ENCODE measurements around the gene AKAP13.
"Not testable (repeated sequence)": the region's sequence is repeated elsewhere in the genome, so short reads cannot be mapped to it uniquely, and the experiment has no call there.

Gene AKAP13, protein sequence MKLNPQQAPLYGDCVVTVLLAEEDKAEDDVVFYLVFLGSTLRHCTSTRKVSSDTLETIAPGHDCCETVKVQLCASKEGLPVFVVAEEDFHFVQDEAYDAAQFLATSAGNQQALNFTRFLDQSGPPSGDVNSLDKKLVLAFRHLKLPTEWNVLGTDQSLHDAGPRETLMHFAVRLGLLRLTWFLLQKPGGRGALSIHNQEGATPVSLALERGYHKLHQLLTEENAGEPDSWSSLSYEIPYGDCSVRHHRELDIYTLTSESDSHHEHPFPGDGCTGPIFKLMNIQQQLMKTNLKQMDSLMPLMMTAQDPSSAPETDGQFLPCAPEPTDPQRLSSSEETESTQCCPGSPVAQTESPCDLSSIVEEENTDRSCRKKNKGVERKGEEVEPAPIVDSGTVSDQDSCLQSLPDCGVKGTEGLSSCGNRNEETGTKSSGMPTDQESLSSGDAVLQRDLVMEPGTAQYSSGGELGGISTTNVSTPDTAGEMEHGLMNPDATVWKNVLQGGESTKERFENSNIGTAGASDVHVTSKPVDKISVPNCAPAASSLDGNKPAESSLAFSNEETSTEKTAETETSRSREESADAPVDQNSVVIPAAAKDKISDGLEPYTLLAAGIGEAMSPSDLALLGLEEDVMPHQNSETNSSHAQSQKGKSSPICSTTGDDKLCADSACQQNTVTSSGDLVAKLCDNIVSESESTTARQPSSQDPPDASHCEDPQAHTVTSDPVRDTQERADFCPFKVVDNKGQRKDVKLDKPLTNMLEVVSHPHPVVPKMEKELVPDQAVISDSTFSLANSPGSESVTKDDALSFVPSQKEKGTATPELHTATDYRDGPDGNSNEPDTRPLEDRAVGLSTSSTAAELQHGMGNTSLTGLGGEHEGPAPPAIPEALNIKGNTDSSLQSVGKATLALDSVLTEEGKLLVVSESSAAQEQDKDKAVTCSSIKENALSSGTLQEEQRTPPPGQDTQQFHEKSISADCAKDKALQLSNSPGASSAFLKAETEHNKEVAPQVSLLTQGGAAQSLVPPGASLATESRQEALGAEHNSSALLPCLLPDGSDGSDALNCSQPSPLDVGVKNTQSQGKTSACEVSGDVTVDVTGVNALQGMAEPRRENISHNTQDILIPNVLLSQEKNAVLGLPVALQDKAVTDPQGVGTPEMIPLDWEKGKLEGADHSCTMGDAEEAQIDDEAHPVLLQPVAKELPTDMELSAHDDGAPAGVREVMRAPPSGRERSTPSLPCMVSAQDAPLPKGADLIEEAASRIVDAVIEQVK (N-terminal part only)

DNA sequence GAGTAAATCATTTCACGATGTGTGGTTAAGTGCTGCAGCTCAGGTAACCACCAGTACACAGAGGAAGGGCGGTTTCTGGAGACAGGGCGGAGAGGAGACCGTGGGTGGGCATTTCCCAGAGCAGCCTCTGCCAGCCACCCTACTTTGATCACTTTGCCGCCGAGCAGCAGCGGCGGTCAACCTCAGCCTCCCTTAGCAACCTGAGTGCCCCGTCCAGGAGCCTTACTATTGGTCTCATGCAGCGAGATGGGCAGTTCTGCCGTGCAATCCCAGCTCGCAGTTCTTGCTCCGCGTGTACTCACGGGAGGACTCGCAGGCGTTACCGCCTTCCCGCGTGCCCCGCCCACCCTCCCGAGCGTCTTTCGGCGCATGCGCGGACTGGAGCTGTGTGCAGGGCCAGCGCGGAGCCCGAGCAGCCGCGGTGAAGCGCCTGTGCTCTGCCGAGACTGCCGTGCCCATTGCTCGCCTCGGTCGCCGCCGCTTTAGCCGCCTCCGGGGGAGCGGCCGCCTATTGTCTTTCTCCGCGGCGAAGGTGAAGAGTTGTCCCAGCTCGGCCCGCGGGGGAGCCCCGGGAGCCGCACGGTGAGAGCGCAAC is at the start of gene AKAP13:
TSS of gene AKAP13 (plus strand) at position 387 of the 595 bp plus-strand sequence. CDS start 105,118 bp downstream, outside the sequence.
- peak; percentile 99 for DNase-seq

DNA sequence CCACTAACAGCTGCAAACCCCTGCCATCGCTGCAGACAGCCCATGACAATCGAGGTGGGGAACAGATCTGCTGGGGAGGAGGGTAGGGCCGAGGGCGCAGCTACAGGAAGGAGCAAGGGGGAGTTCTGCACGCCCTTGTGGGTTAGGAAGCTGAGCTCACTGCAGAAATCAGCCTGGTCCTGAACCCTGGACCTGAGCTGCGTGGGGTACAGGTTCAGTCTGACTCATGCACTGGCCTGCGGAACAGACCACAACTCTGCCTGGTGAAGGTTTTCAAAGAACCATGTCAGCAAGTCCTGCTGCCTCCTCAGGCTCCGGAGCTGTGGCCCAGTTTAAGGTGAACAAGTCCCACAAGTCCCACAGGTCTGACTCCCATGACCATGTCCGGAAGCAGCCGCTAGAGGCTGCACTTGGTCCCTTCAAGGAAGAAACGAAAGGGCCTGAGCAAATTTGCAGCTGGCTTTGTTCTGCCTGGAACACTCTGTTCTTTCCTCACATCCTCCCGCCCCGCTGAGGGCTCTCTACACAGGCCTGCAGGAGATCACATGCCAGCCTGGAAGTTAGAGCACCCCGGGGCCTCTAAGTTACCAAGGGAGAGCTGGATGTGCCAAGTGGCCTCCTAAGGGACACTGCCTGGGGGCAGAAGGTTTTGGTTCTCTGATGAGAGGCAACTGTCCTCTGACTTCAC is 49.4 kb upstream of the AKAP13 start:
- DNase-seq, result peak; percentile 94

DNA sequence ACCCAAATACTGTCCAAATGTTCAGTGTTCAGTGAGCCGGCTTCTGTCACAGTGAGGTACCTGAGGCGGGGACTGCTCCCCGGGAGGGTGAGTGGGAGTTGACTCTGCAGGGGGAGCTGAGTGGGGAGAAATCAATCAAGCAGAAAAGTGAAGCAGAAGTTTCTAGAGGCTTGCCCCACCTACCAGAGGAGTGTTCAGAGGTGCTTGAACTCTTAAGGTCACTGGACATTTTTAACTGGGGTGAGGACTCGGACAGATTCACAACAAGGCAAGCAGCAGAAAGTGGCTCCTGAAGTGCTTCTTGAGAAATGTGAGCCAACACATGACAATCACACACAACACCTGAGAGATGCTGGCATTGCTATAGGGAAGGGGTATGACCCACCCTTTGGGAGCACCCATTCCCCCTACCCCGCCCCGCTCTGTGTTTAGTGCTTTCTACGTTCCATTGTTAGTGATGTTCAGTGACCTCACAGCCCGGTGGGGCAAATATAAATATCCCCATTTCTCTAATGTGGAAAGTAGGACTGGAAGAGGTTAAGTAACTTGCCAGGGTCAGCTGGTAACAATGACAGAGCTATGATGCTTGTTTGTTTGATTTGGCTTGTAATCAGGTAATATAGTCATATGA is 48.6 kb upstream of the AKAP13 start:
- DNase-seq, result no peak

DNA sequence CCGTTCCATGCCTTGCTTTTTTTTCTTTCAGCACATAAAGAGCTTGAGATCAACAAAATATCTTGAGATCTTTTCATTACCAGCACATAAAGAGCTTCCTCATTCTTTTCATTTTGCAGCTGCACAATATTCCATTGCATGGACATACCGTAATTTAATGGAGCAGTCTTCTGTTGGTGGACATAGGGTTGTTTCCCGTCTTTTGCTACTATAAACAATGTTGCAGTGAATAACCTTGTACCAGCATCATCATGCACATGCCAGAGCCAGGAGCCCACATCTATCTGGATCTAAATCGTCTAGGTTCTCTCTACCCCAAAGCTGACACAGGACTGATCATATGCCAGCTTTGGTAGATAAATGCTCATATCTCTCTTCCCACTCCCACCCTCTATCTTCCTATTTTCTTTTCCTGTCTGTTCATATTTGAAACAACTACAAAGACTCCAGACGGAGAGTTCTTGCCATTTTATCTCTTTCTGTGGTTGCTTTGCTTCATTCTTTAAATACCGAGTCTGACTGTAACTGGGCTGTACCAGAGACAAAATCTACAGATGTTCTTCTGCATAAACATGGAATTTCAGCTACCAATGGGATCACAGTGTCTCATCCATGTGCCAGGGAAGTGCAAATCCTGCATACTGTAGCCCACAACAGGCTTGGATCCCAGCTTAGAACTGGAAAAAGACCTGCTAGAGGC is 47.1 kb upstream of the AKAP13 start:
- DNase-seq, result peak; percentile 75

DNA sequence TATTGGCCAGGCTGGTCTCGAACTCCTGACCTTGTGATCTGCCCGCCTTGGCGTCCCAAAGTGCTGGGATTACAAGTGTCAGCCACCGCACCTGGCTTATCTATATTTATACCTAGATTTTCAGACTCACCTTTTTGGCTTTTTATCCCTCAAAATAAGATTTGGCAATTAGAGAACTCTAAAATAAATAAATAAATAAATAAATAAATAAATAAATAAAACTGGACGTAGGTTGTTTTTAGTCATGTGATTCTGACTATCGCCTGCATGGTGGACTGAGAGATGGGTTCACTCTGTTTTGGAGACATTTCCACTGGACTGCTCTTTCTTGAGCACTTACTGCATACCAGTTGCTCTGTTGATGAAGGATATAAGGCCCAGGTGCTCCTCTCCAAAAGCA is 46.2 kb upstream of the AKAP13 start:
- no peak for DNase-seq

DNA sequence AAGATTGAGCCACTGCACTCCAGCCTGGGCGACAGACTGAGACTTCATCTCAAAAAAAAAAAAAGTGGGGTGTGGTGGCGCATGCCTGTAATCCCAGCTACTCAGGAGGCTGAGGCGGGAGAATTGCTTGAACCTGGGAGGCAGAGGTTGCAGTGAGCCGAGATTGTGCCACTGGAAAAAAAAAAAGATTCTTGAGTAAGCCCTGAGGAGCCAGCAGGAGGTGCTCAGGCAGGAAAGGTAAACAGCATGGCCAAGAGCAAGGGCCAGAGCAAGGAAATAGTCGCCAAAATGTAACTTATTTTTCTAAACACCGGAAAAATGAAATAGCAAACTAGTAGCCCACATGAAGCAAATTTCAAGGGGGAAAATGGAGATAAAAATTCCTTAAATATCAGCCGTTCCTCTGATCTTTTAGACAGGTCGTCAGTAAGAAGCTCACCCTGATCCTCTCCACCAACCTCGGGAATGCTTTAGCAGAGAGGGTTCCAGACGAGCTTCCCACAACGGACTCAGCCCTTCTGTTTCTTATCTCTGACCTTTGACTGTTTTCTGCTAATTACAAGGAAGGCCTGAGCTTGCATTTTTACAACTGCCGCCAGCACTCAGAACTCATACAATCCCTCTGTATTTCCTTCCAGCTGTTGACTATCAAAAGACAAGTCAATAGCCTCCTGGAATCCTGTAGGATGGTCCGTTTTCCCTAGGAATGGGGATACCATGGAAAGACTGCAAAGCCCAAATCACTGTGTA is 45.0 kb upstream of the AKAP13 start:
- no peak for DNase-seq

DNA sequence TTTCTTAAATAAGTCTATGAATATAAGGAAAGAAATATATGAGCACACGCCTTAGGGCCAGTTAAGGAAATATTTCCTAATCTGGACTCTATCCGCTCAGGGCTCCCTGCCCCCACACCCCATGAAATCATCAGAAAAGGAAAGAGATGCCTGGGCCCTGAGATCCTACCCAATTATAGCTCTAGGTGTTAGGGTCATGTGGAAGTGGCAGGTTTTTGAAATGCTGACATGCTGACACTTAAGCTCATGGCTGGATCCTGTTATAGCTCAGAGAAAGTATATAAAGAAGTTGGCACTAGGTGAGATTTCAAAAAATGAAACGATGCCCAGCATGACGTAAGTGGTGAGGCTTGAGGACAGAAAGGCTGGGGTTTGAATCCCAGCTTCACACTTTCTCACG is 43.5 kb upstream of the AKAP13 start:
- no peak for DNase-seq

DNA sequence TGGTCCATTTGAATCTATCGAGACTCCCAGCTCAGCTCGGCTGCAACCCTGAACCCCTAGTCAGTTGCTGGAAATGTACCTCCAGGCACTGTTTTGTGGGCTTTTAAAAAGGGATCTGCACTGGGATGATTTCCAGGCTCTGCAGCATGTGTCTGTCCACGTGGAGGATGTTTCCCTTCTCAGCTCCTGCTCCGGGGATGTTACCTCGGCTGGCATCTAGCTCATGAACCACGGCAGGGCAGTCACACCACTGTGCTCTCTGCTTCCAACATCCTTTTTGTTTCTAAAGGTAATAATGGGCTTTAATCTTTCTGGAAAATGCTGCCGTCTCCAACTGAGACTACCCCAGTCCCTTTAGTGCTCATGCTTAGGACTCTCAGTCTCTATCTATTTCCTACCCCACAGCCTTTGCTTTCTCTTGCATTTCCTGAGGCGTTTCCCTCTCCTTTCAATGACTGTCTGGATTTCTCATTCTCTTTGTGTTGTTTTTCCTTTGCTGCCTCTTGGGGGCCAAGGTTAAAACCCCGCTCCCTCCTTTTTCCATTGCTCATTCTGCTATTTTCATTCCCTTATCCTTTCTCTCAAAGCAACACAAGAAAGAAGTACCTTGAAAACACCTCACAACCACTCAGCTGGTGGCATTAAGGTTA is 42.9 kb upstream of the AKAP13 start:
- no peak for DNase-seq

DNA sequence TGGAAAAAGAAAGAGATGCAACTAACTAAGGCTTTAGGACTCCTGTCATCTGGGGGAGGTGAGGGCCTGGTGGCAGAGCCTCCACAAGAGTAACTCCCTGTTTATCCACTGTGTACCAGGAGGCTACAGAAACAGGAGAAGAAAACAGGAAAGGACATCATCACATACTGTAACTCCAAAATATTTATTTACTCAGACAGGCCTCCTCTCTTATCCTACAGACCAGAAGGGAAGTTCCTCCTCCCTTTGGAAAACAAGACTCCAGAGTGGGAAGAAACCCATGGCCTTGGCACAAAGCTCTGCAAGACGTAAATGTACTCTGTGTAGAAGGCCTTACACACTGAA is 40.1 kb upstream of the AKAP13 start:
- no peak for DNase-seq

DNA sequence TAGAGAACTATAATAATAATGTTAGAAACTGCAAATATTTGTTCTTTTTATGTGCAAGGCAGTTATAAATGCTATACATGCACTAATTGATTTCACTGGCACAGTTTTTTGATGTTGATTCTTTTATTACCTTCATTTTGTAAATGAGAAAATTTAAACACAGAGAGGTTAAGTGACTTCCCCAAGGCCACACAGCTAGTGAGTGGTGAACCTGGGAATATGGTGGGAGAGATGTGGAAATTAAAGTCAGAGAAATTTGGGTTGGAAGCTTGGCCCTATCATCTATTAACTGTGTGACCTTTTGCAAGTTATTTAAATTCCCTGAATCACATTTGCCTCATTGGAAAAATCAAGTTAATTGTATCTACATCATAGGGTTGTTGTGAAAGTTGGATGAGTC is 39.6 kb upstream of the AKAP13 start:
- DNase-seq, result no peak

DNA sequence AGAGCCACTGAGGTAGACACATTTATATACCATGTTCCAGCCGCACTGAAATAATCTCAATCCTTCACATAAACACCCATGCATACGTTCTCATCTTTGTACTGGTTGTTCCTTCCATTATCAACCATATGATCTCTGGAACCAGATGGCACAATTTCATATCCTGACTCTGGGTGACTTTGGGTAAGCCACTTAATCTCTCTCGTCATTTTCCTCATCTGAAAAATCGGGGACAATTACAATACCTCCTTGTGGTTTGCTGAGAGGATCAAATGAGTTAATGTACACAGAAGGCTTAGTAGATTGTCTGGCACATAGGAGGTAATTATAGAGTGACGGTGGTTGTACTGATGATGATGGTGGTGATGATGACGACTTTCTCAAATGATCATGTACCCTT is 38.2 kb upstream of the AKAP13 start:
- not testable (repeated sequence) for DNase-seq

DNA sequence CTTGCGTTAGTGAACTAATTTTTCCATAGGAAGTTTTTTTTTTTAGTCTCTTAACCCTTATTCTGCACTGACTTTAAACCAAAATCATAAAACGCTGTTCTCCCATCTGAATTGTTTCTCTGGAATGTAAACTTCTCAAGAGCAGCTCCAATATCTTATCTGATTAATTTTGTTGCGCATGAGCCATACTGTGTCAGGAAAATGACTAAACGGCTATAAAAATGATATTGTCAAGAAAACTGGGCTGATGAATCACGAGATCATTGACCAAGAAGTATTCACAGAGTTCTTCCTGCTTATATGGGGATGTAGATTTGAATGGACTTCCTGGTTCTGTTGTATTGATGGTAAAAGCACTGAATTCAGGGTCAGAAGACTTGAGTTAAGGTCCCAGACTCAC is 37.0 kb upstream of the AKAP13 start:
- DNase-seq, result peak; percentile 93

DNA sequence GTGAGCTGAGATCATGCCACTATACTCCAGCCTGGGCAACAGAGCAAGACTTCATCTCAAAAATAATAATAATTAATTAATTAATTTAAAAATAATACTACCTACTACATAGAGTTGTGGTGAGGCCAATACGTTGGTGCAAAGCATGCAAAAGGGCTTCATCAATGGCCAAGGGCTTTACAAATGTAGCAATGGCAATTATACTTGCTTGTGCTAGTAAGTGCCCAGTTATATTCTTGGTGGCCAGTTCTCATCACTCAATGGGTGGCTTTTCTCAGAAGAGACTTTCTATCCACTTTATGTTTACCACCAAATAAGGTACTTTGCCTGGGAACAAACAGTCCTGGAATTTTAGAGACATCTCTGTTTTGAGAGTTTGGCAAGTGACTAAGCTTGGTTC is 36.2 kb upstream of the AKAP13 start:
- not testable (repeated sequence) for DNase-seq

DNA sequence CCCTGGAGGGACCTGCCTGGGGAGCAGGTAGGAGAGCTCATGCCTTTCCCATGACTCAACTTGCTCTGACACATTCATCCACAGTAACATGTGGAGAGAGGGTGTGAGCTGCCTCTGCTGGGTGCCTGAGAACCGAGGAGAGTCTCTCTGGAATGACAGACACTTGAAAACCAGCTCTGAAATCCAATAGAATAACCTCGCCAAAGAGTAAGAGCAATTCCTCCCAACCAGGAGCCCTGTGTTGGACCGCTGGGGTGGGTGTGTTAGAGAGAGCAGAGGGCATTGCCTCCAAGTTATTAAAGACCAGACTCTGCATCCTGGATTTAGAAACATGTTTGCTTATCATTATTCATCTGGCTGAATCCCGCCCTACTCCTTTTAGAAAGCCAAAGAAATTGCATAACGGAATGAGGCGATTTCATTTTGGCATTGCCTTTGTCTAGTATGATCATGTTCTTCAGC is 35.7 kb upstream of the AKAP13 start:
- DNase-seq, result peak; percentile 74

DNA sequence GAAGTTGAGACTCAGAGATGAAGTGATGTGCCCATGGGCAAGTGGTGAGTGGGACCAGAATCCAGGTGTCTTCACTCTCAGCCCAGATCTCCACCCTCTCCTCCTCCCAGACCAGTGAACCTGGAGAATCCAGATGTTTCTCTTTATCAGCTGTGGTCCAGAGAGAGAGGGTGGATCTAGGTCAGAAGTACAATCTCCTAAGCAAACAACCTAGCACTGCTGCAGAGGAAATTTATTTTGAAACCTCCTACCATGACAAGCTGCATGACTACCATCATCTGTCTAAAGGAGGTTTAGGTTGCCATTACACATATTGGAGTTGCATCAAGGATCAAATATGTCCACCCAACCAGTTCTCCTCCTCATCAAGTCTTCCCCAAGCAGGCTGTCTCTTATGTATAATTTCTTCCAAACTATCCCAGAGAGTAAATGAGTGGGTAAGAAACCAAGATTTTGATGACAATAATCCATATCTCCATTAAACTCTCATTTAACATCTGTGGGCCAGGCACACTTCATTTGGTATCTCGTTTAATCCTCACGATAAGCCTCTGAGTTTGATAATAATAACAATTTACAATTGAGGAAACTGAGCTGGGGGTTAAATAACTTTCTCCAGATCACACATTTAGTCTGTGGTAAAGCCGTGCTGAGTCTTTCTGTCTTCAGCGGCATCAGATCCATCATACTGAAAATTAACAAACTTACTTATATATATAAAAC is 35.0 kb upstream of the AKAP13 start:
- peak; percentile 35 for DNase-seq

DNA sequence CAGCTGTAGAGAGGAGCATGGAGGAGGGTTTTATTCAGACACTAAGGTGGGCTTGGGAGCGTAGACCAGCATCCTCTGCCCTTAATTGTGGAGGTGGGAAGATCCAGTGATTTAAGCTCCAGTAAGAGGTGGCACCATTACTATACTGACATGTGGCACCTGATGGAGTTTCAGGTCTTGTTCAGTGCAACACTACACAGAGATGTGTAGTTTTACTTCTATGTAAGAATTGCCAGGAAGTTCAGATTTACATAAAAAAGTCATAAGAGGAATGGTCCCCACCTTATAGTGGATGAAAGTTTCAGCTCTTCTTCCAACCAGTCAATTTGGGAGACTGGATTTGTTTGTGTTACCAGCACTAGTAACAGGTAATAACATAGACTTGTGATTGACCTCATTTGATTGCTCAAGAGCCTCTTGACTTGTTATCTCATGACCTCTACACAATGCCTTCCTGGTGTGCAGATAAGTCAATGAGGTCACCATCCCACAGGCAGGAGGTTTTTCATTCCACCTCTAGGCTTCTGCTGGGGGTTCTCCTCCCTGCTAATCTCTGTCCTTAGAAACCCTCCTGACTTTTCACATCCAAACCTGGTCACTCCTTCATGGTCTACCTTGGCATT is 33.8 kb upstream of the AKAP13 start:
- DNase-seq, result not testable (repeated sequence)

DNA sequence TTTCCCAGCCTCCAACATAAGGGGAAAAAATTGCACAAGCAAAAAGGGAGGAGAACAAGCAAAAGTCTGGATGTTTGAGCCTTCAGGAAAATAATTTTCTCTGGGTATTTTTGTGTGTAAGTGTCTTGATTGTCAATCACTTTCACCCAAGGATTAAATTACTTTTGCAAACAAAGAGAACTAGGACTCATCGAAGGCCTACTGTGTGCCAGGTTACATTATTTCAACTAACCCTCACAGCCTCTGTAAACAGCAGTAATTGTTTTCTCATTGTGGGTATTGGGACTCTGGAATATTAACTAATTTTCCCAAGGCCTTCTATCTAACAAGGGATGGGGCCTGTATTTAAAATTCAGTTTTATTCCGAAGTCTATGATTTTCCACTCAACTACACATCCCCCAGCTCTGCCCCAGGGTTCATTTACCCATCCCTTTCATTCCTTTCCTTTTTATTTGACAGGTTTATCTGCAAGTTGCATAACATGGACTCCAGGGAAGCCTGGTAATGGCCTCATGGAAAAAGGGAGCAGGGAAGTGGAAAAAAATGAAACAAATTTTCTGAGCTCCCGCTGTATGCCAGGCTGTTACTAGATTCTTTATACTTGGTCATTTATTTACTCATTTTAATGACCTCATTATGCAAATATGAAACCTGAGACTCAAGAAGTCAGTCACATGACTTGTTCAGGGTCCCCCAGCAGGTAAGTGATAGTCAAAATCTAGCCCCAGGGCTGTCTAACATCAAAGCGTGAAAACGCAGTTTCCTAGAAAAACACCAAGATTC is 32.9 kb upstream of the AKAP13 start:
- DNase-seq, result not testable (repeated sequence)

All from HCEC 1CT (cell line).